Activated CD4-positive, alpha-beta T cell treated with anti-CD3 and anti-CD28 coated beads, Interleukin-2, amount 50 U/mL, for 48 hours (primary cell): ENCODE measurements around the gene PLEKHA6.

Experiments used
- DNase-seq, 2 experiments: peaks; one replicate each; pipeline ENCODE4 v3.0.0-alpha.2; 2020

Gene PLEKHA6

GRCh38 chr1:204203206-204203767, 156.4 kb downstream of the PLEKHA6 start:
- DNase-seq, result no peak

- no peak for DNase-seq
These were observed 157.2 kb downstream of the PLEKHA6 start for GRCh38 chr1:204202481-204202880.

- no peak for DNase-seq
These were observed 158.2 kb downstream of the PLEKHA6 start for GRCh38 chr1:204201348-204202040.

- no peak for DNase-seq
These were observed 160.2 kb downstream of the PLEKHA6 start for GRCh38 chr1:204199579-204199978.

- no peak for DNase-seq
These were observed 161.1 kb downstream of the PLEKHA6 start for GRCh38 chr1:204198348-204199340.

- DNase-seq, result no peak
These were observed 162.7 kb downstream of the PLEKHA6 start for GRCh38 chr1:204197068-204197467.

- DNase-seq, result no peak
These were observed 163.5 kb downstream of the PLEKHA6 start, which contains the start of gene KISS1 for GRCh38 chr1:204196068-204196795. TSS of gene KISS1 (minus strand) at chr1:204196491. CDS start at chr1:204192876, 3,615 bp downstream.

- no peak for DNase-seq
These were observed 165.0 kb downstream of the PLEKHA6 start for GRCh38 chr1:204194771-204195170.

- DNase-seq, result no peak
These were observed 165.6 kb downstream of the PLEKHA6 start for GRCh38 chr1:204194080-204194479.

GRCh38 chr1:204192589-204193352, 167.0 kb downstream of the PLEKHA6 start:
- DNase-seq, result no peak

- no peak for DNase-seq
These were observed 167.7 kb downstream of the PLEKHA6 start for GRCh38 chr1:204192046-204192445.

GRCh38 chr1:204191456-204191855, 168.3 kb downstream of the PLEKHA6 start:
- no peak for DNase-seq

GRCh38 chr1:204190212-204191211, 169.2 kb downstream of the PLEKHA6 start:
- DNase-seq, result no peak

GRCh38 chr1:204188959-204189639, 170.6 kb downstream of the PLEKHA6 start:
- DNase-seq, result no peak

- no peak for DNase-seq
These were observed 173.1 kb downstream of the PLEKHA6 start for GRCh38 chr1:204186597-204186996.

GRCh38 chr1:204181116-204181515, 178.6 kb downstream of the PLEKHA6 start:
- no peak for DNase-seq

GRCh38 chr1:204180133-204180532, 179.6 kb downstream of the PLEKHA6 start:
- DNase-seq, result no peak

GRCh38 chr1:204178487-204179281, 181.0 kb downstream of the PLEKHA6 start:
- DNase-seq, result no peak

GRCh38 chr1:204177133-204177532, 182.6 kb downstream of the PLEKHA6 start:
- DNase-seq, result no peak
